Stomach (tissue), 9 donors: ENCODE data around the gene HAND2. TPM values are rescaled to one million over a fixed set of nuclear protein-coding genes. Genes with fewer than 3 reads are reported as not detected.

Experiments used
- DNase-seq, 2 donors: peaks; one replicate each; pipeline versions ENCODE4 v3.0.0 to v3.0.0-alpha.2; 2013 to 2019
- H3K27ac ChIP-seq, 5 donors: fragments of 200-600 bp in 4 of 5; sonication (generic) in 4 of 5; one replicate each; pipeline ENCODE4 v1.5.1; 2013 to 2019; ENCODE audit warnings: mild to moderate bottlenecking in 1 of 5, moderate library complexity in 1 of 5
- H3K27me3 ChIP-seq, 3 donors: fragments of 200-600 bp; sonication (generic); one replicate each; pipeline ENCODE4 v1.5.1; 2017 to 2019; ENCODE audit warnings: mixed run types in 1 of 3
- H3K36me3 ChIP-seq, 4 donors: fragments of 200-600 bp; sonication (generic); 1 replicate in 3 of 4; 2 replicates in 1 of 4; pipeline ENCODE4 v1.5.1; 2016 to 2019
- H3K4me1 ChIP-seq, 4 donors: fragments of 200-600 bp; sonication (generic); one replicate each; pipeline ENCODE4 v1.5.1; 2016 to 2019
- H3K4me3 ChIP-seq, 4 donors: fragments of 200-600 bp; sonication (generic) in 3 of 4; one replicate each; pipeline ENCODE4 v1.5.1; 2016 to 2019; ENCODE audit warnings: mild to moderate bottlenecking in 1 of 4
- H3K9me3 ChIP-seq, 4 donors: fragments of 200-600 bp; sonication (generic); one replicate each; pipeline ENCODE4 v1.5.1; 2016 to 2019
- CTCF ChIP-seq, 7 experiments: fragments of 450-650 bp in 4 of 7; fragments of 200-600 bp in 3 of 7; sonication (generic) in 3 of 7; IDR thresholded peaks; one replicate each; pipeline ENCODE4 v1.5.1; 2016 to 2019; ENCODE audit warnings: antibody characterized with exemption in 7 of 7, control low read depth in 2 of 7, mild to moderate bottlenecking in 1 of 7
- EP300 ChIP-seq: sonication (generic); formaldehyde crosslinking; IDR thresholded peaks from one replicate; pipeline ENCODE4 v1.6.1; 2017; ENCODE audit warnings: antibody characterized with exemption
- POLR2A ChIP-seq, 4 donors: fragments of 450-650 bp; IDR thresholded peaks; one replicate each; pipeline ENCODE4 v1.6.1; 2016; ENCODE audit warnings: antibody characterized with exemption in 4 of 4, control low read depth in 2 of 4, mild to moderate bottlenecking in 1 of 4, moderate library complexity in 1 of 4
- POLR2AphosphoS5 ChIP-seq, 3 donors: sonication (generic); formaldehyde crosslinking; IDR thresholded peaks; one replicate each; pipeline ENCODE4 v1.6.1; 2016; ENCODE audit warnings: antibody characterized with exemption in 3 of 3
- WGBS, 5 donors: extraction: QIAGEN DNeasy Blood & Tissue Kit in 3 of 5; methylation state at CpG; one replicate each; pipeline versions ENCODE4 v1.1.5 to v1.1.7; 2013 to 2018; 5-methylcytosine and 5-hydroxymethylcytosine counted together
- intact Hi-C: fragments of 100-400 bp; cut with DNase I; formaldehyde crosslinking; loops from one replicate; pipeline ENCODE4 v1.15.1; 2023; ENCODE audit warnings: low total_unique reads
- polyA plus RNA-seq, 3 donors: library from polyadenylated mRNA; stranded (reverse); fragments of 200-250 nt; gene quantifications; one replicate each; pipeline ENCODE4 v1.2.3, GENCODE V29; 2013
- total RNA-seq, 5 donors: library from RNA; depleted of rRNA; stranded (reverse); fragments of >200 nt; gene quantifications; one replicate each; pipeline versions ENCODE4 v1.1.0 to v1.2.3, GENCODE V29; 2014 to 2016
- donor health status: healthy with polysubstance abuse.
- donor health status: Bipolar disorder and iron deficiency.
- donor health status: healthy.

The HAND2 gene
- total and polyA plus RNA-seq, 8 donors = 1.9 to 234 (median 19.6) TPM

GRCh38 chr4:173526724-173527102 is 3.3 kb downstream of the HAND2 start:
- peaks cover 17 to 54% (median 31%) of the 10 kb centered on the region in 4 donors for H3K4me1 ChIP-seq
- DNase-seq = no peak
- H3K27me3 ChIP-seq = peaks cover 0 to 100% (median 96%) of the 10 kb centered on the region in 3 donors
- intact Hi-C loops = no loop called here
- H3K9me3 ChIP-seq = peaks cover 0 to 6% (median 0%) of the 10 kb centered on the region in 4 donors
- 23 to 34% (median 25%) methylated on average over 13 of the region's 13 CpGs for WGBS, 5 donors
- peaks cover 0 to 37% (median 0%) of the 10 kb centered on the region in 4 donors for H3K36me3 ChIP-seq
- TF ChIP-seq POLR2AphosphoS5 (IDR thresholded peaks at IDR 0.05) = no peak
- no peak for TF ChIP-seq CTCF (IDR thresholded peaks at IDR 0.05)
- no peak for TF ChIP-seq POLR2A (IDR thresholded peaks at IDR 0.05)
- no peak for TF ChIP-seq EP300
- peak overlapping the region; percentile 49 to 64 (median 60) for H3K4me3 ChIP-seq
- H3K27ac ChIP-seq = peak overlapping the region in 4 of 5 donors; percentile 72 to 92 (median 78)

DNA sequence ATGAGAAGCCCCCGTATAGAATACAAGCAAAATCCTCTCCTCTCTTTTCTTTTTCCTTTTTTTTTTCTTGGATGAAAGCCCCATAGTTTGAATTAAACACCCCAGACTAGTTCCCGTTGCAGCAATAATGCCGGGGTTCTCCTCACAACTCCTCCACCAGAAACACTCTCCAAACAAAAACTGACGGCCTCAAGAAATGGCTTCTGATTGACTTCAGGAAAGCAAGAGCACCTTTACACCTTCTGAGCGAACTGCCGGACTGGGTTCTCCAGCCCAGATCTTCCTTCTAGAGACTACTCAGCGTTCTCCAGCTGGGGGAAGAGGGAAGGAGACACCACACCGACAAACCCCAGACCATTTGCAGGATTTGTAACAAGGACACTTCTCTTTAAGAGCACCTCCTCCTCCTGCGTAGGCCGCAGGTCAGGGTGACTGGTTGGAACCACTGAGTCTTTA is 4.0 kb downstream of the HAND2 start:
- WGBS, 5 donors = 30 to 43% (median 34%) methylated on average over 10 of the region's 10 CpGs
- peak overlapping the region in 3 of 5 donors; percentile 72 to 92 (median 84) for H3K27ac ChIP-seq

DNA sequence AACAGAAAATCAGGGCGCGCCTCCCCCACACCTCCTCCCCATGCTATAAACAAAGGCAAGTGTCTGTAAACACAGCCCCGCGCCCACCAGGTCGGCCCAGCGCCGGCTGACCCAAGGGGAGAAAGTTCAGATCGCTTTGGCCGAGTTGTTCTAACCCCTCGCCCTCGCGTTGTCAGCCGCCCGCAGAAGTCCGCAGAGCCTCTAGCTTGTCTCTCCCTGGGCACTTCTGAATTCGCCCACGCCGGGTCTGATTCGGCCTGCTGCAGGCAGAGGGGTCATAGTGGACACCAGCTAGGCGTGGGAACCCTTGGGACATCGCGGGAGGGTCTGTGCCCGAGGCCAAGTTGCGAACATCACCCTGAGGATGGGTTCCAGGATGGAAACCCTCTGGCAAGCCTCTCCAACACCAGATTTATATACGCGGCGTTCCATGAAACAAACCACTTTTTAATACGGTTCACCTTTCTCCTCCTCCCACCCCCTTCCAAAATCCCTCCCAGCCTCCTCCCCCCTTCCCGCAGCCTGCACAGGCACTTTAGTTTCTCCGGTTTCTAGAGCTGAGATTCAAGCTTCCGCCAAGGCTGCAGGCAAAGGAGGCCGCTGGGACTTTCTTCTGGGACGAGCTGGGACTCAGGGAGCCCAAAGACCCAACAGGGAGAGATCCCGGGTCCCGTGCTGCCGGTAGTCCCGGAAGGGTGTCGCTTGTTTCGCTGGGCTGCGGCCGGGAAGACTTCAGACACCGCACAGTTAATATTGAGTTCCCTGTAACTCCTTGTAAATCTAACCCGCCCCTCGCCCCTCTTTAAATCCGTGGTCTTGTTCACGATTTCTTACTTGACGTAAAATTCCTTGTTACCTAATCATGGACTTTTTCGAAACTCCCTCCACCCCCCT is 4.7 kb downstream of the HAND2 start:
- H3K9me3 ChIP-seq = no peaks in the 10 kb centered on the region
- TF ChIP-seq EP300 (no peak), POLR2A (IDR thresholded peaks at IDR 0.05) (no peak), POLR2AphosphoS5 (IDR thresholded peaks at IDR 0.05) (no peak), CTCF (IDR thresholded peaks at IDR 0.05) (no peak)
- peak overlapping the region; percentile 21 to 64 (median 60) for H3K4me3 ChIP-seq
- peaks cover 0 to 100% (median 96%) of the 10 kb centered on the region in 3 donors for H3K27me3 ChIP-seq
- DNase-seq = no peak
- peaks cover 0 to 37% (median 0%) of the 10 kb centered on the region in 4 donors for H3K36me3 ChIP-seq
- intact Hi-C loops = no loop called here
- peaks cover 20 to 54% (median 34%) of the 10 kb centered on the region in 4 donors for H3K4me1 ChIP-seq
- peak overlapping the region in 3 of 5 donors; percentile 72 to 92 (median 84) for H3K27ac ChIP-seq
- 16 to 30% (median 19%) methylated on average over 43 to 48 of the region's 48 CpGs for WGBS, 5 donors

More for the DNA sequence above, 4.0 kb downstream of the HAND2 start:
- Histone ChIP-seq H3K4me3 (peak overlapping the region; percentile 49 to 64 (median 60)), H3K4me1 (peaks cover 22 to 59% (median 36%) of the 10 kb centered on the region in 4 donors), H3K36me3 (peaks cover 0 to 37% (median 0%) of the 10 kb centered on the region in 4 donors), H3K9me3 (no peaks in the 10 kb centered on the region), H3K27me3 (peaks cover 0 to 100% (median 96%) of the 10 kb centered on the region in 3 donors)
- DNase-seq = no peak
- no peak for TF ChIP-seq EP300
- no peak for TF ChIP-seq POLR2AphosphoS5 (IDR thresholded peaks at IDR 0.05)
- no peak for TF ChIP-seq POLR2A (IDR thresholded peaks at IDR 0.05)
- TF ChIP-seq CTCF (IDR thresholded peaks at IDR 0.05) = no peak
- intact Hi-C loops = no loop called here

DNA sequence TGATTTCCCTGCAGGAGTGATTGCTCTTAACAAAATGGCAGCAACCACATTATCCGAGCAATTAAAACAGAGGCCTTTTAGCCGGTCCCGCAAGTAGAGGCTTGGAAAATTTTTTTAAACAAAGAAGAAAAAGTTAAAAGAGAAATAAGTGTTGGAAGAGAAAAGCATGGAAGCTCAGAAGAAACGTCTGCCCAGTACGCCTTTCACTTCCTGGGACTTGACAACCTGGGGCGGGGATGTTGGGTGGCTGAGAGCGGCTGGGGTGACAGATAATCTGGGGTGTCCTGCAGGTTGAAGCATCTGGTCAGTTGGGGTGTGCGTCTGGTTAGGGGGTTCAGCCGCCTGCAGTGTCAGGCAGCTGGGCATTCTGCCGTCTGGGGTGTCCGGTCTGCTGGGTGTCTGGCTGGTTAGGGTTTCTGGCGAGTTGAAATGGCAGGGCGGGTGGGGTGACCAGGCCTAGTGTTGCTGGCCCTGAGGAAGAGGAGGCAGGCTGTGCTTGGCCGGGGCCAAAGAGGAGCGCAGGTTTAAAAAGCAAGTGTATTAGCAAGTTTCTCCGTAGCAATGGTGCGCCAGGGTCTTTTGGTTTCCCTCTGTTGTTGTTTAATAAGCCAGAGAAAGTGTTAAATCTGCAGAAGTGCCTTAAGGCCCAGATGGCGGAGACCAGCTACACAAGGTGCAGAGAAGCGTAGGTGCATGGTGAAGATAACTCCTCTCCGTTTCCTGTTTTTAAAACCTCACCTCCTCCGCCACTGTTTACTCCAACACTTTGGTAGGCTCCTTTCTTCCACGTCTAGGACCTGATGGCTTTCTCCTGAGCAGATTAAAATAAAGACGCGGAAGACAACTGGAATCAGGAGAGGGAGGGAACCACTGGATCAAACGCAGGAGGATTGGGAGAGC is 5.6 kb downstream of the HAND2 start:
- Histone ChIP-seq H3K27me3 (peaks cover 0 to 100% (median 96%) of the 10 kb centered on the region in 3 donors), H3K36me3 (peaks cover 0 to 37% (median 0%) of the 10 kb centered on the region in 4 donors), H3K9me3 (no peaks in the 10 kb centered on the region), H3K4me1 (peaks cover 14 to 49% (median 28%) of the 10 kb centered on the region in 4 donors), H3K4me3 (peak overlapping the region; percentile 21 to 64 (median 60)), H3K27ac (peak overlapping the region in 3 of 5 donors; percentile 72 to 92 (median 84))
- no peak for DNase-seq
- TF ChIP-seq POLR2A (IDR thresholded peaks at IDR 0.05) (no peak), POLR2AphosphoS5 (IDR thresholded peaks at IDR 0.05) (no peak), EP300 (no peak), CTCF (IDR thresholded peaks at IDR 0.05) (no peak)
- WGBS, 5 donors = 27 to 33% (median 30%) methylated on average over 25 of the region's 25 CpGs
- intact Hi-C loops = no loop called here
